NCI-H146 treated with DMSO at 0.1 percent for 48 hours (cell line): Measurements from ENCODE around the gene CCDC81.
A peak's percentile ranks its signal among the peaks of the same experiment; 100 is the strongest.

Experiments used
- DNase-seq: peaks from one replicate; lab custom pipeline; 2025; ENCODE audit not compliant: unreplicated experiment; lab: John Stamatoyannopoulos, UW

CCDC81 gene

DNA sequence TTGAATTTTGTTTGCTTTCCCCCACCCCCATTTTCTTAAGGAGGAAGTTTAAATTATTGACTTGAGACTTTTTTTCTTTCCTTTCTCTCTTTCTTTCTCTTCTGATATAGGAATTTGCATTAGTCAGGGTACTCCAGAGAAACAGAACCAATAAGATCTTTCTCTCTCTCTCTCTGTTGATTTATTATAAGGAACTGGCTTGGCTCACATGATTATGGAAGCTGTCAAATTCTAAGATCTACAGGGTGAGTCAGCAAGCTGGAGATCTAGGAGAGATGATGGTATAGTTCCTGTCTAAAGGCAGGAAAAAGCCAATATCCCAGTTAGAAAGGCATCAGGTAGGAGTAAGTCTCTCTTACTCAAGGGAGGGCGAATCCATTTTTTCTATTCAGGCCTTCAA lies 64.0 kb downstream of the CCDC81 start:
- DNase-seq, result no peak

DNA sequence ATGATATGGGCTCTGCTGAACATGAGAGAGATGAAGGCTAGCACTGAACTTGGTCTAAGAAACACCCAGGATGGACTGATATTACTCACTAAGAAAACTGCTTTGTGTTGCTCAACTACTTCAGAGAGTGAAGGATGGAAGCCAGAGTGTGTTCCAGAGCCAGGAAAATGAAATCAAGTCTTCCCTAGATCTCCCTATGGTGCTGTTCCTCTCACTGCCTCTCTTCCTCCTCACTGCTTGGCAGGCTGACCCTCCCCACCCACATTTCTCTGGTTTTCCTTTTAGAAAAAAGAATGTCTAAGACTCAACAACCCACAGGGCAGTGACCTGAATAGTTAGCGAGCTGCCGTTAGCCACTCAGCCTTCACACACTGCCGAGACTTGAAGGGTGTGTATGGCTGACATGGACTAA lies 65.6 kb downstream of the CCDC81 start:
- DNase-seq, result no peak

DNA sequence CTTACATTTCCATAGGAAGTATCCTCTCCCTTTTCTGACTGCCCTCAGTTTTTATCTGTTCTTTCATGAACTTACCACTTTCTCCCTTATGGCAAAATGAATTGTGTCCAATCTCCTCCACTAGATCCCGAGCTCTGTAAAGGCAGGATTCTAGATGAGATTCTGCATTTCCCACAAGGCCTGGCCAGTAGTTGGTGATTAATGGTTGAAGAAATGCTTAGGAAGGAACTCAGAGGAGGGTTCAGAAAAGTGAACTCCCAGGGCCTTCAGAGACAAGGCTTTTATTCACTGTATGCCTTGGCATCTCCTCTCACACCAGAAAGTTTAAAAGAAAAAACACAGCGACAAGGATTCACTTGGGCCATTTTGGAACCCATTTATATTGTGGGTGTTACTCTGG lies 66.2 kb downstream of the CCDC81 start:
- no peak for DNase-seq

DNA sequence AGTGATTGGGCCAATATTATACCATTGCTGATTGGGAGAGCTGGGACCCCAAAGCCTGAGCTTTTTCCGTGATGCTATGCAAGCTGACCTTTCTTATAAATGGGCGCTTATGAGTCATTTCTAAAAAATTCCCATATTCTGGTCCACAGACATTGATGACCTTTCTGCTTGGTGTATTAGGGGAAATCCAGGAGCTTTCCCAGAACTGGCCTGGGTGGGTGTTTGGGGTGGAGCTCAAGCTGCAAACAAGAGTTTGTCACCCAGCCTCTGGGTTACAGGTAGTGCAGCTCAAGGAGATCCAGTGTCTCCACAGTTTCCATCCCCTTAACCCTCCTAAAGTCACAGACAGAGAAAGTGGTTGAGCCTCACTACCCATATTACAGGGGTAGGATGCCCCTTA lies 67.7 kb downstream of the CCDC81 start:
- no peak for DNase-seq

DNA sequence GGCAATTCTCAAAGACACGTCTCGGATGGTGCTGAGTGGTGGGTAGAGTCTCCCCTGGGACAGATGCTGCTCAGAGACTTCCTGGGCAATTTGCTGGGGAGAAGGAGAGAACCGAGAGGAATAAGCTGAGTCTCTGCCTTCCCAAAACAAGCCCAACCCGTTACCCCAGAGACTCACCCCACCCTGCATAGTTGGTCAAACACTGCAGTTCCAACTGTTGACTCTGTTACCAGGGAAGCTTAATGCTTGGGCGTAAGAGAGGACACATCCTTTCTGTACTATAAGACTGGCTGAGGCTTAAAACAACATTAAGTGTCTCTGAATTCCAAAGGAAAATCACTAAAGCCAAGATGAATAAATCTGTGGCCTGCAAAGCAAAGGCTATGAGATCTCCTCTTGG lies 68.1 kb downstream of the CCDC81 start:
- no peak for DNase-seq

DNA sequence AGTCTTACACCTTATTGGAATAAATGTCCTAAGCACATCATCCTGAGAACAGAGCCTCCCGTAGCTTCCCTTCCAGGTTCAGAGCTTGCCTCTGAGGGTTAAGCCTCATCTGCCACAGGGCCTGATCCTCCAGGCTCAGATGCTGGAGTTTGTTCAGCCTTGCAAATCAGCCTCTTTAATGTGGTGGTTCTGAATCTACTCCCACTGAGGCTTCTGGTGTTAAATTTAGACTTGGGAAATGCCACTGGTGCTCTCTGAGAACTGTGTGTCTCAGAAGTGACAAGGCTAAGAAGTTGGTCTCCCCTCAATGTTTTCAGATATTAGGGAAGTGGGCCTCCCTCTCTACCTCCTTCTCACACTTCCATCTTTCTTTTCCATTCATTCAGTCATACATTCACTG lies 68.7 kb downstream of the CCDC81 start:
- no peak for DNase-seq

DNA sequence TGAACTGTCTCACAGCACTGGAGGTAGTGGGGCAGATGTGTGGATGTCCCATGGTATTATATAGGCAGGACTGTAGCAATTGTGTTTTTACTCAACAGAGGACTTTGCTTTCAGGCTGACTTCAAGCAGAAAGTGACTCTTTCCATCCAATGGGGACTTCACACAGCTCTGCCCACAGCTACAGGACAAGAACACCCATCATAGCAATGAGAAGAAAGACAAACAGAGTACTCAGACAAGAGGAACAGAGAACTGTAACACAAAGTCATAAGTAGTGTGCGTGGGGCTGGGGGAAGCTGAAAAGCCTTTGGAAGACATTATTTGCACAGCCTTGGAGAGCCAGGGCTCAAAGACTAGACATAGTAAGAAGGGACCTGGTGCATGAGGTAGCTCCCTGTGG lies 70.3 kb downstream of the CCDC81 start:
- no peak for DNase-seq

DNA sequence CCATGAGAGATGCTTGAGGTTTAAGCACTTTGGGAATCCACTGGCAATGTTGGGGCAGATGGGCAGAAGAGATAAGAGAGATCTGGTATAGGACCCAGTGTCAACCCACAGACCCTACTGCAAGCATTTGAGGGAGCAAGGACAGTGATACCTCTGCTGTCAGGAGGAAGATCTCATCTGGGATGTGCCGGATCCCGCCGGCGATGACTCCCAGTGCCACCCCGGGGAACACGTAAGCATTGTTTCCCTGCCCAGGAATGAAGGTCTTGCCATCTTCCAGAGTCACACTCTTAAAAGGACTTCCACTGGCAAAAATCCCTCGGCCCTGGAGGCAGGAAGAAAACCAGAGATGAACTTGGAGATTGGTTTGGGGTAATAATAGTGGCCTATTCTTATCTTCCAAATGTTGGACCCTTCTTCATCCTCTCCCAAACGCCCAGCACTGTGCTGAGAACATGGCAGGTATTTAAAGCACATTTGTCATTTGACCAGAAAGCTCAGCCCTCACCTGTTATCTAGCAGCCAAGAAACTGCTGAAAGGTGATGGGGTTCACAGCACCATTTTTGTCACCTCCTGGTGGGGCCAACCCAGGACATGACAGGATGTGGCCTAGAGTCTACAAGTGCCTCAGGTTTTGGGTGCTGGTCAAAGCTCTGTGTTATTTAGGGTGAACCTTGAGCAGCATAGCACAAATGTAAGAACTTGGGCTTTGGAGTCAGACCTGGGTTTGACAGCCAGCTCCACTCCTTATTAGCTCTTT lies 71.7 kb downstream of the CCDC81 start:
- DNase-seq, result no peak

DNA sequence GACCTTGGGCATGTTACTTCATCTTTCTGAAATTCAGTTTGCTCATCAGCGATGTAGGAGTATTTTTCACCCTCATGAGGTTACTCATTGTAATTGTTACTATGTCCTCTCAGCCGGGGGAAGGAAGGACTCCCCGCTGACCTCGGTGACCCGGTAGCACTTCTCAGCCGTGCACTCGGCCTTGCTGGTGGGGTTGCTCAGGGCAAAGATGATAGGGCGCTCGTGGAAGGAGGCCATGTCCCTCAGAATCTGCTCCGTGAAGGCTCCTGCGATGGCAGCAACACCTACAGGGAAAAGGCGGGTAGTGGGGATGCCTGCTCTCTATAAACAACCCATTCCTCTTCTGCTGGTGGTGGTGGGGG lies 72.2 kb downstream of the CCDC81 start:
- no peak for DNase-seq

DNA sequence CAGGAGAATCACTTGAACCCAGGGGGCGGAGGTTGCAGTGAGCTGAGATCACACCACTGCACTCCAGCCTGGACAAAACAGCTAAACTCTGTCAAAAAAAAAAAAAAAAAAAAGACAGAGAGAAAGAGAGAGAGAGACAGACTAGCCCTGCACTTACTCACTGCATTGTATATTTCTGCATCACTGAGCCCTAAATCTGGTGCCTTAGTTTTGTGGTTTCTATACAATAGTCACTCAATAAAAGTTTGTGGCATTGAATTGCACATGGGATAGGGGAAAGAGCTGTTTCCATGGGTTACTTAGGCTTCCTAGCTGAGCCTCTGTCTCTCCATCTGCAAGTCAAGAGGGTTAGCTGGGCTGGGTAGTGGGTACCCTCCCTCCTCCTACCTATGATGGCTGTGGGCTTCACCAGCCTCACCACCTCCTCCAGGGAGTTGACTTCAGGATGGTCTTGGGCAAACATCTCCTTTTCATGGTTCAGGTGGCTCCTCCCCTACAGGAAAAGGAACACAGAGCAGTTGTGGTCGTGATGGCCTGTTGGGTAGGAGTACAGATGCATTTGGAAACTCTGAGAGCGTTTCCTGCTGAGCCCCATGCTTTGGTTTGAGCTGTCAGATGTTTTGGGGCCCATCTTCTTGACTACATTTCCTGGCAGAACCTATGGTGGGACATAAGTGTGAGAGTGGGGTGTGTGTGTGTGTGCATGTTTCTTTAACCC lies 73.2 kb downstream of the CCDC81 start:
- no peak for DNase-seq

DNA sequence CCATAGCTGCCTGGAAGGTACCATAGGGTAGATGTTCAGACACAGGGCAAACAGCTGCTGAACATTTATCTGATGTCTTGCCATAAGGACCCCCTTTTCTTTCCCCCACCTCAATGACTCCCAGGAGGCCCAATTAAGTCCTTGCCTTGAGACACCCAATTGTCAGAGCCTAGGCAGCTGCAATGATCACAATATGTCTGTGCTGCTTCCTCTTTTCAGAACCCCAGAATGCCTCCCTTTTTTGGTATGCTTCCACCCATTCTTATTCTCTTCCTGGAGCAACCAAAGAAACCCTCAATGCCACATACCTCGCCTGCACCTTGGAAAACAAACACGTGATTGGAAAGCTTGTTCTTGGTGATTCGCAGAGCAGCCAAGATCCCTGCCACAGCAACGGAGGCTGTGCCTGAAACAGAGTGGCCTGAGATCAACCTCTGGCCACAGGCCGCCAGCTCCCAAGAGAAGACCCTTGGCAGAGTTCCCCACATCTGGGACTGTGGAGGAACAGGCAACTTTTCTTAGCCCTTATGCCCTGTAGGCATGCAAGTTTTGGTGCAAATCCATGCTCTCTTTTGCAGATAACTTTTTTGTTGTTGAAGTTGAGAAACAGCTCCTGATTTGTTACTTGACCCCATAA lies 75.4 kb downstream of the CCDC81 start:
- no peak for DNase-seq

DNA sequence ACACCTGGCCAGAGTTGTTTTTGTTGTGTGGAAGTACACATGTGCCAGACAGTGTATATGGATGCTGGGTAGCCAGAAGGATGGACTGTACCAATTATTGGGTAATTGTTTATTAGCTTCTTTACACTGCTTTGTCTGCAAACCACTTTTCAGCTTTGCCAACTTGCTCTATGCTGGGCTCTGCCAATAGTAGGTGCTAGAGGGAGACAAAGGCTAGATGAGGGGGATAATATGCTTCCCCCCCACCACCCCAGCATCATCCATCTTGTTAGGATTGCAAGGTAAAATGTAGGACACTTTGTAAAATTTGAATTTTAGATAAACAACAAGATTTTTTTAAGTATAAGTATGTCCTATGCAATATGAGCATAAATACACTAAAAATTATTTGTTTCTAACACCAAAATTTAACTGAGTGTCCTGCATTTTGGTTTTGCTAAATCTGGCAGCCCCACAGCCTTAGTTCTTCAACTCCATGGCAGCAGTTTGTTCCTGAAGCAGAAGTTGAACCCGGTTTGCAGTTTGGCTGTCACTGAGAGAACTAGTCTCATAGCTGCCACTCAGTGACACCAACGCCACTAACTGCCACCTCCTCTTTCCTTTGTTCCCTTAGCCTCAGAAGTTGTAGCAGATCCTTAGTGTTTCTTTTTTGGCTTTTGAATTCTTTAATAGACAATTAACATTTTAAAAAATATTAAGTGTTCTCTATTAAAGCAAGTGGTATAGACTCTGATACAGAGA lies 78.8 kb downstream of the CCDC81 start:
- DNase-seq, result no peak

DNA sequence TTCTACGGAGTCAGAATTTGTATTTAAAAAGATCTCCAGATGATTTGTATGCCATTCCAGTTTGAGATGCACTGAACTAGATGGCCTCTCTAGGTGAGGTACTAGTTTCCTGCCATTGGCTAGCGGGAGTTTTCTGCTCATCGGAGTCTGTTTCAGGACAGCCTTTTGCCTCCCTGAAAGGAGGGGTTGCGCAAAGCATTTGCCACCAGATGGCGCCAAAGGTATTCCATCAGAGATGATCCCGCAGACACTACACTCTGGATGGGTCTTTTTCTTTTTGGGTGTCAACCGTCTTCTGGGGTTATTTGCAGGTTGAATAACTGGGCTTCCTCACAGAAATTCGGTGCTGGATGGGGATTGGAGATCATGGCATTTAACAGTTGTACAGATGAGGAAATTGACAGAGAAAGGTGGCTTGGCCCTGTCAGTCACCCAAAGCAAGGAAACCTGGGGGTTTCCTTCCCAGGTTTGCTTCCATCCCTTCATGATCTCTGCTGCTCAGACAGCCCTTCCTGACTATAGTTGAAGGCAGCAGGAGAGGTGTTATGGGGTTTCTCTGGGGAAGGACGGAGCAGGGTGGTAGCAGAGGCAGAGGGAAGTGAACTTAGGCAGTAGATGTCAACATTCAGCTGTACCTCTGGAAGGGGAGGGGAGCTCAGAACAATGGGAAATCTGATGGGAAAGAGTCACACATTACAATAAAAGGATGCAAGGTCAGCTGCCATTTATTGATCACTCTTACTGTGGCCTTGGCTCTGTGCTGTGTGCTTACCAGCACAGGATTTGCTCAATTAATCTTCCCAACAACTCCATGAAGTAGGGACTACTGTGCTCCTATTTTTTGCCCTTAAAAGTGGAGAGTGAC lies 81.6 kb downstream of the CCDC81 start:
- peak; percentile 26 for DNase-seq

DNA sequence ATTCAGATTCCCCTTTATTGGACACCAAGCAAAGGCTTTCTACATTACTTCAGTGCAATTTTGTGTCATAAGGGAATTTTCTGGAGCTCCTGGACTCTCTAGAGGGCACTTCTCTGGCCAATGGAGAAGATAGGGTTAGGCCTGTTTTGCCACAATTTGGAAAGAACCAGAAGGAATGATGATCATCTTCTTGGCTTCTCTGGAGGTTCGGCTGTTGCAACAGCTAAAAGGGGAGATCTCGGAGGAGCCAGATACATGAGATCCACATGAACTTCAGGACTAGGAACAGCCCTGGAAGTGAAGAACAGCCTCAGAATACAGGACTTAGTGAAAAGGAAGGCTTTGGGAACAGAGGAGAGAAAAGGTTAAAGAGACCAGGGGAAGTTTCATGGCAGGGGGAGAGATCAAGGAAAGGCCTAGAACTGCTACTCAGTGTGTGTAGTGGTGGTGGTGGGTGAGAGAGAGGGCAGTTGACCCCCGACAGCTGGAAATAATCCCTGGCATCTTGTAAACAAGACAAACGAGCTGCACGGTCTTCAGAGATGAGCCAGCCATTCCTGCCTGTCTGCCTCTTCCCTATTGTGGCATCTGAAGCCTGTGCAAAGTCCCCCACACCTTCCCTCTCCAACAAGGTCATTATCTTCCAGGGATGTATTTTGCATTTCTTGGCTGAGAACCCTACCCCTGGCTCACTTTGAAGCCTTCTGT lies 83.8 kb downstream of the CCDC81 start:
- DNase-seq, result no peak

DNA sequence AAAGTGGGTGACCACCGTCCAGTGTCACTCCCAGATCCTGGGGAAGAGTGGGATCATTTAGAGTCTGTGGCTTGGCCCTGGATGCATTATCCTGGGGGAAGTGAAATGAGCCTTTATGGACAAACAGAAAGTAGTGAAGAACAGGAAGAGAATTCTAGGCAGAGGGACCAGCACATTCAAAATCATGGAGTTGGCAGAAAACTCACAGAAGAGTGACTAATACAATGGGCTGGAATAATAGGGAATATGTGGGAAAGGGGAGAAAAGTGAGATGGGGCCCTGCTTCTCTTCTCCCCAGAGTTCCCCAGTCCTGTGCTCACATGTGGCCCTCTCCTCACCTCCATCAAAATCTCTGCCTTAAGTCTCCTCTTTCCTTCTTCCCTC lies 84.3 kb downstream of the CCDC81 start:
- no peak for DNase-seq

DNA sequence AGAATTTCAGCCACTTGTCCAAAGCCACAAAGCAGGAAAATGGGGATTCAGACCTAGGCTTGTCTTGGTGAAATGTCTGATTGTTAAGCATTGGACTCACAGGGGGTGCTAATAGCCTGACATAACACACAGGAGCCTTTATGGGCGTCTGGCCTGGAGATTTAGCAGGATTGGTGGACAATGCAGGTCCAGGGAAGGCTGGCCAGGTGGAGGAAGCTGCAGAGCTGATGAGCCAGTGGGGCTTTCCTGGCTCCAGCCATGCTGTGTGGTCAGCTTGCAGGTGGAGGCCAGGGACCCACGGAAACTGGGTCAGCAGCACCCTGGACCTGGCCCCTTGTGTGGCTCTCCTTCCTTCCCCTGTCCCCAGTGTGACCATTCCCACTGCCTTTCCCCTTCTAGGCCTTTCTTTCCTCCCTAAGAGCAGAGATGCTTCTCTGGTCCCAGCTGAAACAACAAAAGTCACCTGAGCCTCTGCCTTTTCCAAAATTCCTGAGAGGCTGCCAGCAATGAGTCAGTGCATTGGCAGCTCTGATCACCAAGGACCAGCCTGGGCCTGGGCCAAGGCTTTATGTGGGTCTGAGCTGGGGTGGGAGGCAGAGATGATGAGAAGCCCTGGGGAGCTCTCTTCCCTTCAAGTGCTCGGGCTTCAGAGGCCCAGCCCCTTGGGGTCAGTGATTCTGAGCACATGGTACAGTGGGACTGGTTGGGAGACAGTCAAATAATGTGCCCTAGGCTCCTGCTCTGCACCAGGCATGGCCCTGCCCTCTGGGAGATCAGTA lies 85.2 kb downstream of the CCDC81 start:
- DNase-seq, result no peak

DNA sequence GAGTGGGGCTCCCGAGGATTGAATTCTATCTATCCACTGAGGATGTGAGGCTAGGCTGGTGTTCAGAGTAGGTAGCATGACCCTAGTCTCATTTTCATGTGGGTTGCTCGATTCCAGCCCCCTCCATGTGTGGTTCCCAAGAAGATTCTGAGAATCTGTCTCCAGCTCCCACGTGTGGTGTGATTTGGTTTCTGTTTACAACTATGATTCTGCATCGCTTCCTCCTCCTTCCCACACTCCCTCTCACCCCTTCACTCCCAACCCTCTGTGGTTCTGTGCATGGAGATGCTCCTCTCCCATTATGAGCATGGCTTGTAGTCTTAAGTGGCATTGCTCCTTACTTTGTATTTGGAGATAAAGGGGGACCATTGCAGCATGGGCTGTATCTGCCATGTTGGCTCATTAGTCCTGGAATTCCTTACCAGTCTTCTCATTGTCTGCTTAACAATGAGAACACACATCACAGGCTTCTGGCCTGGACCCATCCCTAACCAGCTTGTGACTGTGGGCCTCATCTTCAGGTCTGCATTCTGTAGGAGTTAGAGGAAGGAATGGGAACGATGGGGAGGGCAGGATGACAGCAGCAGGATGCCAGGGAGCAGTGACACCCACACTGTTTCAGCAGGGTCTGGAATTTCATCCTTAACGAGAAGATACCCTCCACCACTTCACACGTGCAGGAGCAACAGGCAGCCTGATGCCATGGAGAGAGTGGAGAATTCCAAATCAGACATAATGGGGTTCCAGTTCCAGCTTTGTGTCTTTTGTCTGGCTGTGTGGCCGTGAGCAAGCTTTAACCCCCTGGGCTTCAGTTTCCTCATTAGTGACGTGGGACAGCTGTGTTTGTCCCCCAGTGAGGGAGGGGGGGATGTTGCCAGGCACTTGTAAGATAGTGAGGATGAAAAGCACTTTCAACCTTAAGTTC lies 86.0 kb downstream of the CCDC81 start:
- no peak for DNase-seq

DNA sequence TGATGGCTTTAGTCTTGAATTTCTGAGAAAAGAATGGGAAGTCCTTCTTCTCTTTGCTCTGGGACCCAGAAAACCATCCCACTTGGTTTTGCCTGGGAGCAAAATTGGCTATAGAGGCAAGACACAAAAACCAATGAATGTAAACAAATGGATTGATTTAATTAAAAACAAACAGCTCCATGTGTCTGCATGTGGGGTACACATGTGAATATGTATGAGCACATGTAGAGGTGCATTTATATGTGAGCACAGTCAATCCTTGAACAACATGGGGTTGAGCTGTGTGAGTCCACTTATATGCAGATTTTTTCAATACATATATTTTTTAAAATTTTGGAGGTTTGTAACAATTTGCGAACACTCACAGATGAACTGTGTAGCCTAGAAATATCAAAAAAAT lies 87.2 kb downstream of the CCDC81 start:
- DNase-seq, result no peak
